Naive thymus-derived CD4-positive, alpha-beta T cell (primary cell): Measurements from ENCODE around the gene SLC6A19. TPM values are rescaled to one million over a fixed set of nuclear protein-coding genes. Genes with fewer than 3 reads are reported as not detected.

ENCODE experiments used
- ATAC-seq: fragments of 150-1000 bp; cut with Tn5 transposase; 2 replicates; pipeline ENCODE4 v1.10.0; 2021; ENCODE audit warnings: mild to moderate bottlenecking, moderate library complexity
- CTCF ChIA-PET: fragments of 350-600 bp; sonication (Branson Sonifier 250); formaldehyde crosslinking; loops from one replicate; lab custom pipeline; 2021; ENCODE audit warnings: antibody characterized with exemption; lab: Charles Lee
- POLR2A ChIA-PET: fragments of 350-600 bp; sonication (Branson Sonifier 250); formaldehyde crosslinking; loops from one replicate; lab custom pipeline; 2021; ENCODE audit warnings: antibody characterized with exemption, inconsistent platforms; lab: Charles Lee
- DNase-seq, 9 donors: peaks; one replicate each; pipeline versions ENCODE4 v3.0.0 to v3.0.0-alpha.2; 2020 to 2022; ENCODE audit warnings: mixed read lengths in 1 of 9
- H3K27ac ChIP-seq: one replicate; pipeline ENCODE4 v1.7.0; 2013; ENCODE audit warnings: mild to moderate bottlenecking, low read depth, low read length, moderate library complexity
- H3K27me3 ChIP-seq, 2 donors: one replicate each; pipeline ENCODE4 v1.7.0; 2013; ENCODE audit warnings: low read length in 2 of 2, mild to moderate bottlenecking in 2 of 2, moderate library complexity in 2 of 2; ENCODE audit not compliant: control insufficient read depth in 2 of 2, insufficient read depth in 2 of 2
- H3K36me3 ChIP-seq, 3 experiments: 1 replicate in 2 of 3; 2 replicates in 1 of 3; pipeline ENCODE4 v1.7.0; 2013; ENCODE audit warnings: low read length in 3 of 3, mild to moderate bottlenecking in 3 of 3, moderate library complexity in 1 of 3; ENCODE audit not compliant: insufficient read depth in 3 of 3, control insufficient read depth in 2 of 3
- H3K4me1 ChIP-seq, 2 donors: one replicate each; pipeline ENCODE4 v1.7.0; 2013; ENCODE audit warnings: low read length in 2 of 2, mild to moderate bottlenecking in 2 of 2, moderate library complexity in 1 of 2; ENCODE audit not compliant: control insufficient read depth in 2 of 2, insufficient read depth in 2 of 2
- H3K4me3 ChIP-seq: 2 replicates; pipeline ENCODE4 v1.7.0; 2013; ENCODE audit warnings: mild to moderate bottlenecking, low read length
- H3K9me3 ChIP-seq, 3 experiments: 1 replicate in 2 of 3; 2 replicates in 1 of 3; pipeline ENCODE4 v1.7.0; 2013; ENCODE audit warnings: low read length in 3 of 3; ENCODE audit not compliant: control insufficient read depth in 2 of 3
- H3K27ac Mint-ChIP-seq, 9 donors: one replicate each; pipeline ENCODE4 v1.8.0; 2020 to 2022; ENCODE audit warnings: mixed read lengths in 9 of 9, mild to moderate bottlenecking in 8 of 9, moderate library complexity in 5 of 9, inconsistent platforms in 2 of 9
- H3K27me3 Mint-ChIP-seq, 5 donors: one replicate each; pipeline ENCODE4 v1.8.0; 2021 to 2022; ENCODE audit warnings: mixed read lengths in 5 of 5, mild to moderate bottlenecking in 1 of 5
- H3K36me3 Mint-ChIP-seq, 5 donors: one replicate each; pipeline ENCODE4 v1.8.0; 2020 to 2022; ENCODE audit warnings: mixed read lengths in 5 of 5, mild to moderate bottlenecking in 3 of 5, inconsistent platforms in 1 of 5
- H3K4me1 Mint-ChIP-seq, 7 donors: one replicate each; pipeline ENCODE4 v1.8.0; 2020 to 2022; ENCODE audit warnings: mixed read lengths in 7 of 7, mild to moderate bottlenecking in 3 of 7, inconsistent platforms in 1 of 7
- H3K4me3 Mint-ChIP-seq, 10 donors: one replicate each; pipeline ENCODE4 v1.8.0; 2020 to 2022; ENCODE audit warnings: mild to moderate bottlenecking in 10 of 10, mixed read lengths in 10 of 10, moderate library complexity in 6 of 10, inconsistent platforms in 2 of 10
- H3K9me3 Mint-ChIP-seq, 11 donors: one replicate each; pipeline ENCODE4 v1.8.0; 2020 to 2022; ENCODE audit warnings: mixed read lengths in 11 of 11, mild to moderate bottlenecking in 4 of 11, inconsistent platforms in 1 of 11, moderate library complexity in 1 of 11
- intact Hi-C, 2 donors: fragments of 100-400 bp; cut with micrococcal nuclease; formaldehyde crosslinking; loops; one replicate each; pipeline ENCODE4 v1.15.1; 2023
- polyA plus RNA-seq, 2 donors: library from polyadenylated mRNA; unstranded; fragments of 300-500 nt; fragmentation: Illumina TruSeq; gene quantifications; one replicate each; pipeline ENCODE4 v1.2.3, GENCODE V29; 2021
- total RNA-seq, 6 experiments: library from RNA in 5 of 6; stranded (reverse) in 5 of 6; gene quantifications; 1 replicate in 5 of 6; 2 replicates in 1 of 6; pipeline ENCODE4 v1.2.3 and lab custom pipeline; 2021 to 2026

Gene SLC6A19
- total and polyA plus RNA-seq, 7 experiments from 2014 or later = not detected

DNA sequence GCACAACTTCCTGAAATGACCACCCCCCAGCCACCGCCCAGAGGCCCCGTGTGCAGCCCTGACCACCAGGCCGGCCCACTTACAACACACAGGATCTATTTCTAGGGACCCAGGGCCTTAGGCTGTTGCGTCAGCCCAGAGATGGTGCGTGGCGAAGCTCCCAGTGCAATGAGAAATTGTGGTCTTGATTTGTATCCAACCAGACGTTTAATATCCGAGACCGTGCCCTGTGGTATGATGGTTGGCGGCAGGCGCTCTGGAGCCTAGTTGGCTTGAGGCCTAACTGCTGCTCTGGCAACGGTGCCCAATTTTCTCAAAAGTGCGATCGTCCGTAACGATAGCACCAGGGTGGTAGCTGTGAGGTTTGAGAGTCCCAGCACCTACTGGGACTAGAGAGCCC lies 32.6 kb upstream of the SLC6A19 start:
- peaks cover 6 to 21% (median 15%) of the 10 kb centered on the region in 7 donors for H3K4me1 Mint-ChIP-seq
- H3K4me3 Mint-ChIP-seq = no peak overlapping the region
- no peaks in the 10 kb centered on the region for H3K27me3 ChIP-seq
- intact Hi-C loops = loop anchor here (1.0 to 10.0 kb wide), 9 partner anchors 177 to 484 kb away; partner anchors contain the start of gene CLPTM1L (in 1 of the 2)
- no peaks in the 10 kb centered on the region for H3K9me3 ChIP-seq
- no peak overlapping the region for H3K27ac ChIP-seq
- DNase-seq (no peak), ATAC-seq (no peak)
- H3K27ac Mint-ChIP-seq = peak overlapping the region in 1 of 9 donors; percentile 45
- H3K27me3 Mint-ChIP-seq = peaks cover 5 to 22% (median 11%) of the 10 kb centered on the region in 5 donors
- no peaks in the 10 kb centered on the region for H3K36me3 ChIP-seq
- no peak overlapping the region for H3K4me3 ChIP-seq
- ChIA-PET POLR2A (interaction anchor here (2.4 kb wide), 1 partner anchor 217 kb away, joined by 7 read pairs; no protein-coding TSS in a partner anchor), CTCF (interaction anchor here (0.8 to 4.1 kb wide), 6 partner anchors 20 to 475 kb away, joined by 3 to 31 read pairs (median 3); no protein-coding TSS in a partner anchor)
- H3K36me3 Mint-ChIP-seq = no peaks in the 10 kb centered on the region
- no peaks in the 10 kb centered on the region for H3K4me1 ChIP-seq
- H3K9me3 Mint-ChIP-seq = no peaks in the 10 kb centered on the region

DNA sequence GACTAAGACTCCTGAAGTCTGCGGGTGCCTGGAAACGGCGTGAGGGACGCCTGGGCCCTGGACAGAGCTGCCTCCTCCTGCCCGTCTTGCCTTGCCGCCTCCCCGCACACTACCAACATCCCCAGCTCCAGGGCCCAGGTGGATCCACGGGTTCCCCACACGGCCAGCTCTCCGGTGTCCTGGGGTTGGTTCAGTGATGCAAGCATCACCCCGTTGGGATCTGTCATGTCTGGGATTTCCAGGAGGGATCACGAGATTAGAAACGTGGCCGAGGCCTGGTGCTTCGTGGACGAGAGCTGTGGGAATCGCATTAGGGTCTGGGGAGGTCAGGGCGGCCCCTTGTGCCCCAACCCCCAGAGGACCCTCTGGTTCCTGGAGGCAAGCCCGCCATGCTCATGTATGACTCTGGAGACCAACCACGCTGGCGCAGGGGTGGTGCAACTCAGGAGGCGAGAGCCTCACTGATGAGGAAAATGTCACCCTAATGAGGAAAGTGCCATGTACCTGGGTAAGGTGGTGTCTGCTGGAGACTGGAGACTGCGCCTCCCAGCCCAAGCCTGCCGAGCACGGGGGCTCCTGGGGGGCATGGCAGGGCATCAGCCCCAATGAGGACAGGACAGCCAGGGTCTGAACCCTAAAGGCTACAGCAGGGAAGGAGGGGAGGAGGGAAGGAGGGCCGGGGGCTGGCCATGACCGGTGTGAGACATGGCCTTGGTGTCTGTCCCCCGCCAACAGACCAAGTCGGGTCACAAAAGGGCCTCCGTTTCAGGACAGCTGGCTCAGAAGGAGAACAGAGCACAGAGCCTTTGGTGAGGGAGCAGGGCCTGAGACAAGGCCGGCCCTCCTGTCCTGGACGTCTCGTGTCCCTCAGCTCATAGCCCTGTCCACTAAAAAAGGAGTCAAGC lies 31.9 kb upstream of the SLC6A19 start:
- POLR2A ChIA-PET = interaction anchor here (2.4 kb wide), 1 partner anchor 216 kb away, joined by 7 read pairs; no protein-coding TSS in a partner anchor

GRCh38 chr5:1171340-1171941 lies 30.0 kb upstream of the SLC6A19 start:
- no peaks in the 10 kb centered on the region for H3K9me3 Mint-ChIP-seq
- CTCF ChIA-PET = interaction anchor here (0.7 to 1.5 kb wide), 2 partner anchors 242 to 483 kb away, joined by 3 read pairs; no protein-coding TSS in a partner anchor
- intact Hi-C loops = no loop called here
- Histone ChIP-seq H3K4me3 (no peak overlapping the region), H3K36me3 (no peaks in the 10 kb centered on the region), H3K27me3 (no peaks in the 10 kb centered on the region), H3K27ac (no peak overlapping the region), H3K4me1 (no peaks in the 10 kb centered on the region), H3K9me3 (no peaks in the 10 kb centered on the region)
- no peak overlapping the region for H3K27ac Mint-ChIP-seq
- ATAC-seq (no peak), DNase-seq (no peak)
- POLR2A ChIA-PET = no interaction called here
- peaks cover 0 to 11% (median 5%) of the 10 kb centered on the region in 5 donors for H3K27me3 Mint-ChIP-seq
- no peaks in the 10 kb centered on the region for H3K36me3 Mint-ChIP-seq
- H3K4me1 Mint-ChIP-seq = peaks cover 5 to 21% (median 15%) of the 10 kb centered on the region in 7 donors
- no peak overlapping the region for H3K4me3 Mint-ChIP-seq

More for the DNA sequence above, 31.9 kb upstream of the SLC6A19 start:
- intact Hi-C loops = loop anchor here (2.0 to 10.0 kb wide), 3 partner anchors 215 to 483 kb away; no protein-coding TSS in a partner anchor
- Histone ChIP-seq H3K27ac (no peak overlapping the region), H3K9me3 (no peaks in the 10 kb centered on the region), H3K27me3 (no peaks in the 10 kb centered on the region), H3K4me1 (no peaks in the 10 kb centered on the region), H3K4me3 (no peak overlapping the region), H3K36me3 (no peaks in the 10 kb centered on the region)
- Mint-ChIP-seq H3K4me3 (peak overlapping the region in 1 of 10 donors; percentile 41), H3K4me1 (peaks cover 6 to 21% (median 15%) of the 10 kb centered on the region in 7 donors), H3K9me3 (no peaks in the 10 kb centered on the region), H3K36me3 (no peaks in the 10 kb centered on the region), H3K27me3 (peaks cover 5 to 18% (median 11%) of the 10 kb centered on the region in 5 donors), H3K27ac (peak overlapping the region in 1 of 9 donors; percentile 45)
- CTCF ChIA-PET = interaction anchor here (0.8 to 4.1 kb wide), 5 partner anchors 16 to 474 kb away, joined by 3 to 31 read pairs (median 3); no protein-coding TSS in a partner anchor
- ATAC-seq (no peak), DNase-seq (no peak)

- Mint-ChIP-seq H3K9me3 (no peaks in the 10 kb centered on the region), H3K4me3 (no peak overlapping the region), H3K27ac (no peak overlapping the region), H3K27me3 (peaks cover 0 to 7% (median 4%) of the 10 kb centered on the region in 5 donors), H3K36me3 (no peaks in the 10 kb centered on the region), H3K4me1 (peaks cover 5 to 21% (median 14%) of the 10 kb centered on the region in 7 donors)
- Histone ChIP-seq H3K36me3 (no peaks in the 10 kb centered on the region), H3K27me3 (no peaks in the 10 kb centered on the region), H3K4me1 (no peaks in the 10 kb centered on the region), H3K4me3 (no peak overlapping the region), H3K9me3 (no peaks in the 10 kb centered on the region), H3K27ac (no peak overlapping the region)
- ATAC-seq (no peak), DNase-seq (no peak)
- ChIA-PET POLR2A (no interaction called here), CTCF (interaction anchor here (0.7 to 1.5 kb wide), 3 partner anchors 242 to 482 kb away, joined by 3 to 9 read pairs (median 3); no protein-coding TSS in a partner anchor)
- intact Hi-C loops = no loop called here
These were observed 29.3 kb upstream of the SLC6A19 start for GRCh38 chr5:1172007-1172581.

DNA sequence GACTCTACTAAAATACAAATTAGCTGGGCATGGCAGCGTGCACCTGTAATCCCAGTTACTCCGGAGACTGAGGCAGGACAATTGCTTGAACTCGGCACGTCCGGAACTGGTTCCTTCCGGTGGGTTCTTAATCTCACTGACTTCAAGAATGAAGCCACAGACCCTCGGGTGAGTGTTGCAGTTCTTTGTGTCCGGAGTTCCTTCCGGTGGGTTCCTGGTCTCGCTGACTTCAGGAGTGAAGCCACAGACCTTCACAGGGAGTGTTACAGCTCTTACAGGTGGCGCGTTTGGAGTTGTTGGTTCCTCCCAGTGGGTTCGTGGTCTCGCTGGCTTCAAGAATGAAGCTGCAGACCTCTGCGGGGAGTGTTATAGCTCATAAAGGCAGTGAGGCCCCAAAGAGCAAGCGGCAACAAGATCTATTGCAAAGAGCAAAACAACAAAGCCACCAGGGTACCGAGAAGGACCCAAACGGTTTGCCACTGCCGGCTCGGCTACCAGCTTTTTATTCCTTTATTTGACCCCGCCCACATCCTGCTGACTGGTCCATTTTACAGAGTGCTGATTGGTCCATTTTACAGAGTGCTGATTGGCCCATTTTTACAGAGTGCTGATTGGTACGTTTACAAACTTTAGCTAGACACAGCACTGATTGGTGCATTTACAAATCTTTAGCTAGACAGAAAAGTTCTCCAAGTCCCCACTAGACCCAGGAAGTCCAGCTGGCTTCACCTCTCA lies 28.6 kb upstream of the SLC6A19 start:
- DNase-seq (peak in 6 of 9 donors; percentile 24 to 51 (median 36)), ATAC-seq (no peak)
- Mint-ChIP-seq H3K4me1 (peaks cover 5 to 21% (median 14%) of the 10 kb centered on the region in 7 donors), H3K27ac (peak overlapping the region in 5 of 9 donors; percentile 7 to 81 (median 26)), H3K27me3 (peaks cover 0 to 7% (median 3%) of the 10 kb centered on the region in 5 donors), H3K4me3 (peak overlapping the region; percentile 11 to 82 (median 58)), H3K36me3 (no peaks in the 10 kb centered on the region), H3K9me3 (no peaks in the 10 kb centered on the region)
- H3K9me3 ChIP-seq = no peaks in the 10 kb centered on the region
- ChIA-PET POLR2A (interaction anchor here (0.7 to 0.9 kb wide), 2 partner anchors 213 to 214 kb away, joined by 3 to 4 read pairs; no protein-coding TSS in a partner anchor), CTCF (interaction anchor here (0.6 to 1.5 kb wide), 8 partner anchors 11 to 482 kb away, joined by 3 to 9 read pairs (median 4); no protein-coding TSS in a partner anchor)
- H3K4me3 ChIP-seq = no peak overlapping the region
- H3K4me1 ChIP-seq = no peaks in the 10 kb centered on the region
- intact Hi-C loops = no loop called here
- H3K27ac ChIP-seq = no peak overlapping the region
- H3K36me3 ChIP-seq = no peaks in the 10 kb centered on the region
- no peaks in the 10 kb centered on the region for H3K27me3 ChIP-seq
